GDM1 (cell line): ENCODE data around the gene ACTR1B.
"Not testable (repeated sequence)": the region's sequence is repeated elsewhere in the genome, so short reads cannot be mapped to it uniquely, and the experiment has no call there.

Source experiments
- DNase-seq: peaks from one replicate; lab custom pipeline; 2025; lab: John Stamatoyannopoulos, UW

Gene ACTR1B

DNA sequence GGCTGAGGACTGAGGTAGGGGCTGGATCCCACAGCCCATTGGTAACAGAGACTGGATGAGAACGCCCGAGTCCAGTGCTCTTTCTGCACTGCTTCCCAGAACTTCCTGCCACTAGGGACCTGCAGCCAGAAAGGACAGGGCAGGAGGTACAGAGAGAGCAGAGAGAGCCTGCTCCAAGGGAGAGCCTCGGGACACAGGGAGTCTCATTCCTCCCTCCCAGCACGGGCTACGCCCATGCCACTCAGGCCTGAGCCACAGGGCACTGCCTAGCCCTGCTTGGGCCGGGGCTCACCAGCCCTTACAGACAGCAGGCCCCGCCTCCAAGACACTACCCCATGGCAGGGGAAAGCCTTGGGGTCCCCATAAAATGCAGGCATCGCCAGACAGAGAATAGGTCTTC, 48.1 kb downstream of the ACTR1B start:
- not testable (repeated sequence) for DNase-seq

GRCh38 chr2:97611895-97612294, 51.9 kb downstream of the ACTR1B start:
- DNase-seq: not testable (repeated sequence)

DNA sequence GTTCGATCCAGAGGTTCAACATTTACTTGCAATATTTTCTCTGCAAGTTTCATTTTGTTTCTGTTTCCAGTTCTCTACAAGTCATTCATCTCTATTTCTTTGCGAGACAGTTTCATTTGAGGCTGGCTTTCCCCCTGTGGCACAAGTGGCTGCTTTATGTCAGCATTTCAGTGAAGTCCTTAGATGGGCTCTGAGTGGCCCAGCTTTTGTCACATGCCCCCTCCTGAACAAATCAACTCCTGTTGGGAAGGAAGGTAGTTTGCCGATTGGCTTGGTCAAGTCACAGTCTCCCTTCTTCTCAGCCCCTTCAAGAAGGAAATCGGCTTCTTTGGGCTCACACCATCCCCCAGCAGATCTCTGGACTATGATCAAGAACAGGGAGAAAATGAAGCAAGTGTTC, 55.1 kb downstream of the ACTR1B start:
- DNase-seq: not testable (repeated sequence)
